HG03097 (cell line): ENCODE data around the gene LSM4.

Source experiments
- ATAC-seq: cut with Tn5 transposase; IDR thresholded peaks from one replicate; pipeline ENCODE4 v1.9.1; 2021; ENCODE audit not compliant: unreplicated experiment, low FRiP score

The LSM4 gene

DNA sequence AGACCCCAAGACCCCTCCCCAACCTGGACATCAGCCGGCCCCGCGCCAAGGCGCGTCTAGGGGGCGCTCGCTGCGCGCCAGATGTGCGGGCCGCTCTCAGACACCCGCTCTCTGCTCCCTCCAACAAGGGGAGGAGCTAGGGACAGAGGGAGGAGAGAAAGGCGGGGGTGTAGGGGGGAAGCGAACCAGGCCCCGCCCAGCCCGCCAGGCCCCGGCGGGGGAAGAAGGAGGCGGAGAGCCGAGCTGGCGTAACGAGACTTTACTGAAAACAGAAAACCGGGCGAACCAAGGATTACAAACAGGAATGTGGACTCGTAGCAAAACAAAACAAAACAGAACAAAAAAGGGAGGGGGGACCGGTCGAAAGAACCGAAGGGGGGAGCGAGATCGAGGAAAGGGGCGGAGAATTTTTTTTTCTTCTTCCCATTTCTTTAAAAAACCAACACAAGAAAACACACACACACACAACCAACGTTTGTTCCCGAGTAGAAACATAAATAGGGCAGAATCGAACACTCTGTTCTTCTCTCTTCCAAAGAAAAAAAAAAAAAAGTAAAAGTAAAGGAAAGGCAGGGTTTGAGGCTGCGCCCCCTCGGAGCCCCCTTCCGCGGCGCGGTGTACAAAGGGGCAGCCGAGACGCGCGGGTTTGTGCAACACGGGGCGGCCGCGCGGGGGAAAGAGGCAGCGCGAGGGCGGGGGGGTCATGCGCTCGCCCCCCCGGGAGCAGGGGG, 43.2 kb downstream of the LSM4 start:
- ATAC-seq = peak; percentile 25

GRCh38 chr19:18279266-18279515, 43.7 kb downstream of the LSM4 start:
- ATAC-seq = no peak

GRCh38 chr19:18278521-18279265, 44.2 kb downstream of the LSM4 start:
- no peak for ATAC-seq

GRCh38 chr19:18274781-18275356, 48.0 kb downstream of the LSM4 start:
- ATAC-seq = no peak

DNA sequence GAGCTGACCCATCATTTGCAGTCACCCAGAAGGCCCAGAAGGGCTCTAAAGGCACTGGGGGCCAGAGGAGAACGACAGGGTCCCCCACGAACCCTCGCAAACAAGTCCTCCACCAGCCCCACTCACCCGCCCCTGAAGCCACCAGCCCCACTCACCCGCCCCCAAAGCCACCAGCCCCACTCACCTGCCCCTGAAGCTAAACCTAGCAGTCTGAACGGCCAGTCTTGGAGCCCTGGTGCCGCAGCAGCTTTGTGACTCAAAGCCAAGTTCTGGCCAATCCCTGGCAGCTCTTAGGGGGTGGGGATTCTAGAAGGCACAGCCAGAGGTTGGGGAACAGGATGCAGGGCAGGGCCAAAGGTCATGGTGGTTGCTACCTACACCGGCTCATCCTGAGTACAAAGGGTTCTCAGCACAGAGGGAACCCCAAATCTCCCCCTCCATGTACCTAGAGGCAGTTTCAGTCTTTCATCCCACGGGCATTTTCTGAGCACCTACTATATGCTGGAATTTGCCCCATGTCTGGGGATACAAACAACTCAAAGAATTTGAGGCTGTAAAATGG, 48.6 kb downstream of the LSM4 start, which contains the start of gene IQCN:
Gene IQCN, minus strand, starts transcription at position 234 of the 562 bp plus-strand sequence. CDS start 4,974 bp downstream, outside the sequence.
- ATAC-seq = no peak

DNA sequence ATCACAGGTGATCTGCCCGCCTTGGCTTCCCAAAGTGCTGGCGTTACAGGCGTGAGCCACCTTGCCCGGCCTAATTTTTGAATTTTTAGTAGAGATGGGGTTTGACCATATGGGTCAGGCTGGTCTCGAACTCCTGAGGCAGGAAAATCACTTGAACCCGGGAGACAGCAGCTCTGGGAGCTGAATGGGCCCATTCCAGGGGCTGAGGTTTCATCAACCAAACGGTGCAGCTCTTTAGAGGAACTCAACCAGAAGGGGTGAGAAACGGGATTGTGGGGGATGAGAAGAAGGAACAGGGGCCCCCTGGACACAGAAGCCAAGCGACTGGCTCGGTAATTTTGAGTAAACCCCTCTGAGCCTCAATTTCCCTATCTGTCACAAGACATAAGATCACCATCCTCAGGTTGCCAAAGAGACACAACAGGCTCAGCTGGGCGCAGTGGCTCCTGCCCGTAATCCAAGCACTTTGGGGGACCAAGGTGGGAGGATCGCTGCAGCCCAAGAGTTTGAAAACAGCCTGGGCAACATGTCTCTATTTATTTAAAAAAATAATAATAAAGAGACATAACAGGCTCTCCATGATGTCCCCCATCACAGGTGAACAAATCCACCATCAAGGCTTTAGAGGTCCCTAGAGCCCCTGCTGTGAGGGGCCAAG, 49.2 kb downstream of the LSM4 start:
- ATAC-seq = no peak

- ATAC-seq = no peak
These were observed 51.4 kb downstream of the LSM4 start for GRCh38 chr19:18271433-18271841.

DNA sequence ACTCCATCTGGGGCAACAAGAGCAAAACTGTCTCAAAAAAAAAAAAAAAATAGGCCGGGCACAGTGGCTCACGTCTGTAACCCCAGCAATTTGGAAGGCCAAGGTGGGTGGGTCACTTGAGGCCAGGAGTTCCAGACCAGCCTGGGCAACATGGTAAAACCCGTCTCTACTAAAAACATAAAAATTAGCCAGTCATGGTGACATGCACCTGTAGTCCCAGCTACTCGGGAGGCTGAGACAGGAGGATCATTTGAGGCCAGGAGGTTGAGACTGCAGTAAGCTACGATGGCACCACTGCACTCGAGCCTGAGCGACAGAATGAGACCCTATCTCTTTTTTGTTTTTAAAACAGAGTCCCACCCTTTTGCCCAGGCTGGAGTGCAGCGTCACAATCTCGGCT, 52.5 kb downstream of the LSM4 start:
- ATAC-seq = no peak

- ATAC-seq = no peak
These were observed 53.7 kb downstream of the LSM4 start for GRCh38 chr19:18269070-18269723.

DNA sequence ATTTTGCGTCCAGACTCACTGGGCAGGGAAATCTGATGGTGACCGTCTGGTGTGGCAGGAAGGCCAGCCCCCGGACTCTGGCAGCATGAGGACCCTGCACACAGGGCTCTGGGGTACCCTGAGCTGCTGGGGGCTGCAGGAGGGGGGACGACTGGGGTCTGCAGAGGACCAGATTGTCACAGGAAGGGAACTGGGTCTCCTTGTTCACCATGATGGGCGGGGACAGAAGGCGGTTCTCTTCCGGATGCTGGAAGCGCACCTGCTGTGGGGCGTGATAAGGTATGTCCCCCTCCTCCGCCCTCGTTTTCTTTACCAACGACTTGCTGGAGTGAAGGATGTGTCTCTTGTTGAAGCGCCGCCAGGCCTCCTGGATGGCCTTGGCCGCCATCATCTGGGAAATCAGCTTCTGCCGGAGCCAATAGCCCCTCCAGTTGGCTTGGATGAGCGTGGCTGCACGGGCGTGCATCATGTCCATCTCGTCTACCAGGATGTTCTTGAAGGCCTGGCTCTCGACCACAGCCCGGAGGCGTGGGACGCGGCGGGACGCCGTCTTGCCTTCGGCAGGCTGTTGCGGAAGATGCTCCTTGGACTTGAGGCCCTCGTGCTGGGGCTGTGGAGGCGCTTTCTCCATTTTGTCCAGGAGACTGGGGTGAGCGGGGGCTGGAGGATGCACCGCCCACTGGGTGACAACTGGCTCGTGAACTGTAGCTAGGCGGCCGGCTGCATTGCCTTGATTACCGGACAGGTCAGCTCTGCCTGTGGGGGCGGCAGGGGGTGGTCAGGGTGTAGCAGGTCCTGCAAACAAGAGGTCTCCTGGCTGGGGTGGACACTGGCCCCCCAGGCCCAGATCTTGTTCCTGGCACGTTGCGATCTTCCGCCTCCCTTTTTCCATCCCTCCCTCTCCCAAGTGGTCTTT, 55.8 kb downstream of the LSM4 start:
- no peak for ATAC-seq

- no peak for ATAC-seq
These were observed 57.3 kb downstream of the LSM4 start for GRCh38 chr19:18265582-18265981.

GRCh38 chr19:18264971-18265540, 57.8 kb downstream of the LSM4 start:
- no peak for ATAC-seq

- ATAC-seq = no peak
These were observed 58.6 kb downstream of the LSM4 start for GRCh38 chr19:18264137-18264854.

DNA sequence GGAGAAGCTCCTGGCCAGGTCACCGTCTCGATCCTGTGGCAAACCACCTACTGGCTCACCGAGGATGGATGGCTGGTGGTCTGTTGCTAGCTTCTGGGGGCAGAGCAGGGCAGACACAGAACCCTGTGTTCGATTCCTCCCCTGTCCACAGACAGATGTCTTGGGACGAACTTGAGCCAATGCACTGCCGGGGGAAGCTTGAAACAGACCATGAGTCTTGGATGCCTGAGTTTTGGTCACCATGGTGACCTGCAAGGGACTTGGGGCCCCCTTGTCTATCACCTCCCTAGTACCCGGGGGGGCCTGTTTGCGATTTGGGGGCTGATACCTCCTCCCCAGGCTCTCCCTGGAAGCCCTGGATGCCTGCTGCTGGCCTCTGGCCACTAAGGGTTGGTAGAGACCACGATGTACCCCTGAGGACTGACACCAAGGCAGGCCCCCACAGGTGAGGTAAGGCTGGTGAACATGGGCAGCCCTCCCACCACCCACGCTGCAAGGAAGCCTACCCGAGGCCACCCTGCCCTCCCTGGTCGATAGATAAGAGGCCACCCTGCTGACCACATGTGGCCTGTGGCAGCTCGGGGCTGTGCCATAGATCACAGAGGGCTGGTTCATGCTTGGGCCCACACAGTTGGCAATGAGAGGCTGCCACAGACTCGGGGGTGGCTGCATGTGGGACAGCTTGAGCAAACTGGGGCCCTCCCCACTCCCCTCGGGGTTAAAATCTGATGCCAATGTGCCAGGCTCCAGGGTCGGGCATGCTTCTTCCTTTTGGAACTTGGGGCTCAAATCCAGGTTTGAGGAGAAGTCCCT, 59.3 kb downstream of the LSM4 start:
- no peak for ATAC-seq

DNA sequence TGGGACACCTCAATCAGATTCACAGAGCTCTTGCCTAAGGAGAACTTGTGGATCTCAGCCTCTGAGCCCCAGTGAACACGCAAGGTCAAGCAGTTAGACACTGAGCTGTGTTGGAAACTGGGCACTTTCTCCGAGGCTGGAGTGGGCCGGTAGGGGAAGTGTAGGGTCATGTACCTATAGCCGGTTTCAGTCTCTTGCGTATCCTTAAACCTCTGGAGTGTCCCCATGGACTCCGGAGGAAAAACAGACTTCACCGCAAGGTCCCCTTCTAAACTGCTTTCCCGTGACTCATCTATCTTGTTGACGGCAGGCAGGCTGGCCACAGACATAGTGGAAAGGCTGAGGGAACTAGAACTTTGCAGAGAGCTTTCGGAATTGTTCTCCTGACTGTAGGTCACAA, 60.0 kb downstream of the LSM4 start:
- no peak for ATAC-seq

DNA sequence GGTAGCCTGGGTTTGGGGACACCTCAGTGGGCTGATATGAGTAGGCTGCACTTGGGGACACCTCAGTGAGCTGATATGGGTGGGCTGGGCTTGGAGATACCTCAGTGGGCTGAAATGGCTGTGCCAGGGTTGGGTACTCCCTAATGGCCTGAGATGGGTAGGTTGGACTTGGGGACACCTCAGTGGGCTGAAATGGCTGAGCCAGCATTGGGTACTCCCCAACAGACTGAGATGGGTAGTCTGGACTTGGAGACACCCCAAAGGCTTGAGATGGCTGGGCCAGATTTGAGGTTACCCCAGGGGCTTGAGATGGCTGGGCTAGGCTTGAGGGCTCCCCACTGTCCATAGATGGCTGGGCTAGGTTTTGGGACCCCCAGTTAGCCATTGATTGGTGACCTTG, 60.7 kb downstream of the LSM4 start:
- ATAC-seq = no peak

- no peak for ATAC-seq
These were observed 61.4 kb downstream of the LSM4 start for GRCh38 chr19:18261474-18261873.

- ATAC-seq = no peak
These were observed 63.0 kb downstream of the LSM4 start for GRCh38 chr19:18259893-18260292.
